ENCODE data around the gene CCDC110. TPM values are rescaled to one million over a fixed set of nuclear protein-coding genes. Genes with fewer than 3 reads are reported as not detected.

The CCDC110 gene
- total RNA-seq, 2 experiments from 2014 or later = not detected

GRCh38 chr4:185429660-185430059 lies 41.9 kb downstream of the CCDC110 start:
- no peaks in the 10 kb centered on the region for H3K36me3 Mint-ChIP-seq (ENCODE audit: low read depth)
- no peak overlapping the region for H3K4me3 Mint-ChIP-seq
- peaks cover 6% of the 10 kb centered on the region for H3K27me3 Mint-ChIP-seq
- CTCF ChIA-PET = no interaction called here
- no peak for DNase-seq
- H3K4me1 Mint-ChIP-seq = peaks cover 14% of the 10 kb centered on the region
- H3K9me3 Mint-ChIP-seq = no peaks in the 10 kb centered on the region
- POLR2A ChIA-PET = no interaction called here
- no peak overlapping the region for H3K27ac Mint-ChIP-seq

DNA sequence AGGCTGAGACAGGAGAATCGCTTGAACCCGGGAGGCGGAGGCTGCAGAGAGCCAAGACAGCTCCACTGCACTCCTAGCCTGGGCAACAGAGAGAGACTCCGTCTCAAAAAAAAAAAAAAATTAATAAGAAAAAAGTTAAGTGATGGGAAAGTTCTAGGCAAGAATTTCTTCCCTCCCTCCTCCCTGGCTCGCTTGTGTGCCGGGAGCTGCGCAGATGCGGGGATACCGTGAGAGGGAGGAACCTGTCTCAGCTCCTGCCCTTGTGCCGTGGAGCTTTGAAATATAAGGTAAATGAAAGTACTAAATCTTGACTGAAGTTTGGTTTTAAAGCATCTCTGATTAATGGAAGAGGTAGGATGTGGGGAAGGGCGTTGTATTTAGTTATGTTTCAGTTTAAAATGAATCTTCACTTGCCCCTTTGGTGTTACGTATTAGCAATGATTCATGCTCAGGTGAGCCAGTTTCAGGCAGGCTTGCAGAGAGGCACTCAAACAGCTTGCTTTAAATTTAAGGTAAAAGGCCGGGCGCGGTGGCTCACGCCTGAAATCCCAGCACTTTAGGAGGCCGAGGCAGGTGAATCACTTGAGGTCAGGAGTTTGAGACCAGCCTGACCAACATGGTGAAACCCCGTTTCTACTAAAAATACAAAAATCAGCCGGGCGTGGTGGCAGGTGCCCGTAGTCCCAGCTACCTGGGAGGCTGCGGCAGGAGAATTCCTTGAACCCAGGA lies 44.4 kb downstream of the CCDC110 start:
- POLR2A ChIA-PET = no interaction called here

DNA sequence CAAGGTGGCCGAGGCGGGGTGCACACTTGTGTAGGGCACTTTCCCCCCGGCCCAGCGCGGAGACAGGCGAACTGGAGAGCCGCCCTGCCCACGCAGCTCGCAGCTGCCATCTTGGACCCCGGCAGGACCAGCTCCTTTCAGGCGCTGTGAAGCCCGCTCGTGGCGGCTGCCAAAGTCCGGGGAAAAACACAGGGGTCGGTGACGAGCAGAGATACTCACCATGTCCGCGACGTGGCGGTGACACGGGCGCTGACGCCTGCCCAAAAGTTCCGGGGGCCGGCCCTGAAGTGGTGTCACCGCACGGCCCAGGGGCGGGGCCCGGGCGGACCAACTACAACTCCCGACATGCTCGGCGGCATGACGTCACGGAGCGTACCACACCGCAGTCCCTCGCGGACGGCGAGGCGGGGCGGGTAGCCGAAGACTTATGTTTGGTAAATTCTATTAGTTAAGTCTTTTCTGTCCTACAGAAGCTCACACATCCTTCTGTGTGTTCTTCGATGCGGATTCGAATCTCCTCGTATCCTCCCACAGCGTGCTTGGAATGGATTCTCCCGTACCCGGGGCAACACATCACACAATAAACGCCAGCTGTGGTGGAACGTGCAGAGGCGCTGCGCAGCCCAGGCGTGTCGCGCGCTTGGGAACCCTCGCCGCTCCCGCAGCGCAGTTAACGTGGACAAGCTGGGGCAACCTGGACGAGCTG lies 45.7 kb downstream of the CCDC110 start, which contains the start of gene UFSP2:
TSS of gene UFSP2 (minus strand) at position 318 of the 706 bp plus-strand sequence. CDS start at position 222, 96 bp downstream.
- Mint-ChIP-seq H3K27me3 (no peaks in the 10 kb centered on the region), H3K4me1 (peaks cover 32% of the 10 kb centered on the region), H3K4me3 (peak within 1 kb of the TSS; percentile 89), H3K9me3 (no peaks in the 10 kb centered on the region), H3K27ac (peak within 1 kb of the TSS; percentile 99), H3K36me3 (ENCODE audit: low read depth) (peaks cover 10% of the 10 kb centered on the region)
- ChIA-PET POLR2A (interaction anchor here (1.8 kb wide), 1 partner anchor 29 kb away, joined by 7 read pairs; the partner anchor contains the start of genes ANKRD37 and LRP2BP), CTCF (interaction anchor here (0.7 to 2.2 kb wide), 8 partner anchors 8 to 251 kb away, joined by 3 to 9 read pairs (median 4); partner anchors contain the start of genes ANKRD37, LRP2BP and SNX25)
- peak; percentile 90 for DNase-seq

More for the DNA sequence above, 44.4 kb downstream of the CCDC110 start:
- Mint-ChIP-seq H3K27me3 (peaks cover 4% of the 10 kb centered on the region), H3K27ac (no peak overlapping the region), H3K9me3 (no peaks in the 10 kb centered on the region), H3K36me3 (ENCODE audit: low read depth) (no peaks in the 10 kb centered on the region), H3K4me3 (peak overlapping the region; percentile 89), H3K4me1 (peaks cover 27% of the 10 kb centered on the region)
- DNase-seq = no peak
- CTCF ChIA-PET = interaction anchor here (0.6 to 2.2 kb wide), 7 partner anchors 18 to 680 kb away, joined by 3 to 9 read pairs (median 3); partner anchors contain the start of genes ANKRD37 and LRP2BP

- CTCF ChIA-PET = interaction anchor here (0.6 to 2.2 kb wide), 8 partner anchors 9 to 250 kb away, joined by 3 to 9 read pairs (median 4); partner anchors contain the start of genes ANKRD37, LRP2BP and SNX25
- peak overlapping the region; percentile 99 for H3K27ac Mint-ChIP-seq
- H3K4me3 Mint-ChIP-seq = peak overlapping the region; percentile 89
- H3K4me1 Mint-ChIP-seq = peaks cover 32% of the 10 kb centered on the region
- POLR2A ChIA-PET = interaction anchor here (1.8 kb wide), 1 partner anchor 29 kb away, joined by 7 read pairs; the partner anchor contains the start of genes ANKRD37 and LRP2BP
- H3K9me3 Mint-ChIP-seq = no peaks in the 10 kb centered on the region
- peaks cover 10% of the 10 kb centered on the region for H3K36me3 Mint-ChIP-seq (ENCODE audit: low read depth)
- no peak for DNase-seq
- H3K27me3 Mint-ChIP-seq = no peaks in the 10 kb centered on the region
These were observed 46.5 kb downstream of the CCDC110 start for GRCh38 chr4:185424905-185425646.

DNA sequence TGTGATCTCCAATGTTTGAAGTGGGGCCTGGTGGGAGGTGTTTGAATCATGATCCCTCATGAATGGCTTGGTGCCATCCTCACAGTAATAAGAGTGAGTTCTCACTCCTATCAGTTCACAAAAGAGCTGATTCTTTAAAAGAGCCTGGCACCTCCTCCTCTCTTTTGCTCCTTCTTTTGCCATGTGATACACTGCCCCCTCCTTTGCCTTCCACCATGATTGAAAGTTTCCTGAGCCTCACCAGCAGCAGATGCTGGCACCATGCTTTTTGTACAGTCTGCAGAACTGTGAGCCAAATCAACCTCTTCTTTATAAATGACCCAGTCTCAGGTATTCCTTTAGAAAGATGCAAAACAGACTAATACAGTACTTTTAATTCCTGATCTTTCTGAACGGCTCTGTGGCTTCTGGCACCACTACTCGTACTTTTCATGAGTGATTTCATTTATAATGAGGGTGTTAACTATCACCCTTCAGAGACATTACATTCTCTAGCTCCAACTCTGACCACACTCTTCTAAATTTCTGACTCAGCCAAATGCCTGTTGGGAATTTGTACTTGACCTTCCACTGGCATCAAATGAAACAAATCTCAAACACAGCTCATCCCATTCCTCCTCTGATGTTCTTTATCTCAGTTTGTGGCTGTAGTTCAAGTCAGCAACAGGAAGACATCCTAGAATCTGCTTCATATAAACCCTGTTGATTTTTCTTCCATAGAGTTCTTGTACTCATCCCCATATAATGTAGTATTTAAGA lies 50.0 kb downstream of the CCDC110 start:
- DNase-seq = no peak
- Mint-ChIP-seq H3K27me3 (no peaks in the 10 kb centered on the region), H3K36me3 (ENCODE audit: low read depth) (peaks cover 23% of the 10 kb centered on the region), H3K9me3 (no peaks in the 10 kb centered on the region), H3K27ac (no peak overlapping the region), H3K4me1 (peaks cover 29% of the 10 kb centered on the region), H3K4me3 (no peak overlapping the region)
- CTCF ChIA-PET = interaction anchor here (1.6 kb wide), 1 partner anchor 16 kb away, joined by 5 read pairs; no protein-coding TSS in a partner anchor
- POLR2A ChIA-PET = no interaction called here

- no peak for DNase-seq
- Mint-ChIP-seq H3K27me3 (no peaks in the 10 kb centered on the region), H3K4me1 (peaks cover 3% of the 10 kb centered on the region), H3K4me3 (no peak overlapping the region), H3K27ac (no peak overlapping the region), H3K9me3 (no peaks in the 10 kb centered on the region), H3K36me3 (ENCODE audit: low read depth) (peaks cover 30% of the 10 kb centered on the region)
- CTCF ChIA-PET = interaction anchor here (1.6 kb wide), 1 partner anchor 8 kb away, joined by 5 read pairs; no protein-coding TSS in a partner anchor
- POLR2A ChIA-PET = no interaction called here
These were observed 54.6 kb downstream of the CCDC110 start for GRCh38 chr4:185416955-185417354.

DNA sequence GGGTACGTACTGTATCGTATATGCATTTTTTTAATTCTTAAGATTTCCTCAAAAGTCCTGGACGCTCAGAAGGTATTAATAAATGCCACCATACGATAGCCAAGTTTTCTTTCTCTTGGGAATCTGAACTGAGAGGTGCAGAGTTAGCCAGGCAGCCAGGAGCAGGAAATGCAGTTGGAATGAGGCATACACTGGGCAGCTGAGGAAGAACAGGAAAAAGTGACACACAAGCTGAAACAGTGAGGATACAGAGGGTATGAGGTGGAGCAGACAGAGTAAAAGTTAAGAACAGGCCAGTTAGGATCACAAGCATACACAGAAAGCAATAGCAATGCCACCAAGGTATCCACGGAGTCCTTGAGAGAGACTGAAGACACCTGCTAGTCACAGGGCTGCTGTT lies 59.1 kb downstream of the CCDC110 start:
- no peak overlapping the region for H3K4me3 Mint-ChIP-seq
- ChIA-PET CTCF (no interaction called here), POLR2A (no interaction called here)
- no peaks in the 10 kb centered on the region for H3K27me3 Mint-ChIP-seq
- H3K4me1 Mint-ChIP-seq = peaks cover 2% of the 10 kb centered on the region
- peaks cover 26% of the 10 kb centered on the region for H3K36me3 Mint-ChIP-seq (ENCODE audit: low read depth)
- H3K27ac Mint-ChIP-seq = no peak overlapping the region
- no peaks in the 10 kb centered on the region for H3K9me3 Mint-ChIP-seq
- DNase-seq = no peak

GRCh38 chr4:185411849-185412248 lies 59.7 kb downstream of the CCDC110 start:
- ChIA-PET CTCF (no interaction called here), POLR2A (no interaction called here)
- no peak for DNase-seq
- no peak overlapping the region for H3K27ac Mint-ChIP-seq
- no peaks in the 10 kb centered on the region for H3K9me3 Mint-ChIP-seq
- H3K4me3 Mint-ChIP-seq = no peak overlapping the region
- peaks cover 2% of the 10 kb centered on the region for H3K4me1 Mint-ChIP-seq
- peaks cover 21% of the 10 kb centered on the region for H3K36me3 Mint-ChIP-seq (ENCODE audit: low read depth)
- no peaks in the 10 kb centered on the region for H3K27me3 Mint-ChIP-seq

DNA sequence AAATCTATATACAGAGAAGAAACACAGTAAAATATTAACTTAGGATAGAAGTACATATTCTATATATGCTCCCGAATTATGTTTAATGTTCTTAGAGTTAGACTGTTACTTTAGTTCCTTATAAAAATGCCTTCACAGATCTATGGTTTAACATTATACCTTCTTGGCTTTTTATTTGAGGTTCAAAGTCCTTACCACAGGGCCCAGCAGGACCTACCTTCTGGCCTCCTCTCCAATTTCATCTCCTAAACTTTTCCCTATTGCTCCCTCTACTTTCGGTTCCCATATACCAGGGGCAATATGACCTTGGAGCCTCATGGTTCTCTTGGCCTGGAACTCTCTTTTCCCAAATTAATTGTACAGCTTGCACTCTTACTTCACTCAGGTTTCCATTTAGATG lies 63.1 kb downstream of the CCDC110 start:
- ChIA-PET CTCF (no interaction called here), POLR2A (no interaction called here)
- Mint-ChIP-seq H3K4me1 (peaks cover 2% of the 10 kb centered on the region), H3K9me3 (no peaks in the 10 kb centered on the region), H3K27me3 (no peaks in the 10 kb centered on the region), H3K27ac (no peak overlapping the region), H3K4me3 (no peak overlapping the region), H3K36me3 (ENCODE audit: low read depth) (peaks cover 24% of the 10 kb centered on the region)
- no peak for DNase-seq

DNA sequence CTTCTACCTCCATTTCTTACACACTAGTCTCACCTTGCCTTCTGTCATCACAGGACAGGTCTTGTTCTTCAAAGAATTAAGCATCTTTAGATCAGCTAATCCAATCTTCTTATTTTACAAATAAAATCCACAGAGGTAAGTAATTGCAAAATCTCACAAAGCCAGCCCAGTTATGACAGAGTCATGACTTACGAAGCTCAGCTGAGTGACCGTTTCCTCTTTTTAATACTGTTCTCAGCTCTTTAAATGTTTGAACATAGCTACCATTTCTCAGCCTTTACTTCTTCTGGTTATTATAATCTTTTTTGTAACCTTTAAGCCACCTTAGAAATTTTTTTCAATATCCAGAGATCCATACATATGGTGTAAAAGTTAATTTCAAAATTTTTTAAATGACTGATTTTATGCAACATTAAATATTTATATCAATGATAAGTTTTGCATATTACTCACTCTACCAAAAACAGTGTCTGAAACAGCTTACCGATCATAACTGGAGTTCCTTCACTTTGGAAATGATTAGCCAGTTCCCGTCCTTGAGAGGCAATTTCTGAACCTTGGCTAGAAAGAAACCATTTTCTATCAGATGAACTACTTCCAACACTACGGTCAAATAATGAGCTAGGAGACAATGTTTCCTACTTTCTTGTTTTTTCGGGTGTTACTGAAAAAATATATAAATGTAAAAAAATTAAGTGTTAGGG lies 66.1 kb downstream of the CCDC110 start:
- H3K4me1 Mint-ChIP-seq = peaks cover 6% of the 10 kb centered on the region
- ChIA-PET CTCF (interaction anchor here (0.9 to 1.7 kb wide), 8 partner anchors 9 to 20 kb away, joined by 3 to 6 read pairs (median 4); partner anchors contain the start of genes ANKRD37, LRP2BP and UFSP2), POLR2A (no interaction called here)
- H3K36me3 Mint-ChIP-seq (ENCODE audit: low read depth) = peaks cover 37% of the 10 kb centered on the region
- no peak overlapping the region for H3K27ac Mint-ChIP-seq
- DNase-seq = no peak
- H3K4me3 Mint-ChIP-seq = no peak overlapping the region
- H3K27me3 Mint-ChIP-seq = no peaks in the 10 kb centered on the region
- H3K9me3 Mint-ChIP-seq = no peaks in the 10 kb centered on the region

DNA sequence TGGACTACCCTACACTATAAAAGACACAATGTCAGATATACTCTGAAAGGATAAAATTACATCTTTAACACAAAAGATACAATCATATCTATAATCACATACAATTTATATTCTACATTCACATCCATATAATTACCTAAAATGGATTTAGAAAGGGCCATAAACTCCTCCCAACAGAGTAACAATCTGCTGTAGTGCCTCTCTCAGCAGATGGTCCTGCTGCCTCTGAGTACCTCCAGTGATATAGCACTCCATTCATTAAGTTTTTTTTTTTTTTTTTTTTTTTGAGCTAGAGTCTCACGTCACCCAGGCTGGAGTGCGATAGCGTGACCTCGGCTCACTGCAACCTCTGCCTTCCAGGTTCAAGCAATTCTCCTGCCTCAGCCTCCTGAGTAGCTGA lies 67.5 kb downstream of the CCDC110 start:
- peaks cover 43% of the 10 kb centered on the region for H3K36me3 Mint-ChIP-seq (ENCODE audit: low read depth)
- H3K27me3 Mint-ChIP-seq = no peaks in the 10 kb centered on the region
- H3K4me3 Mint-ChIP-seq = no peak overlapping the region
- no peak overlapping the region for H3K27ac Mint-ChIP-seq
- no peak for DNase-seq
- no peaks in the 10 kb centered on the region for H3K9me3 Mint-ChIP-seq
- CTCF ChIA-PET = interaction anchor here (1.6 kb wide), 1 partner anchor 7 kb away, joined by 6 read pairs; the partner anchor contains the start of gene ANKRD37
- H3K4me1 Mint-ChIP-seq = peaks cover 16% of the 10 kb centered on the region
- POLR2A ChIA-PET = no interaction called here

All from activated CD4-positive, alpha-beta T cell treated with anti-CD3 and anti-CD28 coated beads, Interleukin-2, amount 10 ng/mL, durations not matched to agents 7 days and 5 days (primary cell).